ENCODE measurements around the gene ZDHHC11. TPM values are rescaled to one million over a fixed set of nuclear protein-coding genes. Genes with fewer than 3 reads are reported as not detected.

ZDHHC11 gene
- 10.5 and 11.9 TPM in 2 replicates for total RNA-seq

DNA sequence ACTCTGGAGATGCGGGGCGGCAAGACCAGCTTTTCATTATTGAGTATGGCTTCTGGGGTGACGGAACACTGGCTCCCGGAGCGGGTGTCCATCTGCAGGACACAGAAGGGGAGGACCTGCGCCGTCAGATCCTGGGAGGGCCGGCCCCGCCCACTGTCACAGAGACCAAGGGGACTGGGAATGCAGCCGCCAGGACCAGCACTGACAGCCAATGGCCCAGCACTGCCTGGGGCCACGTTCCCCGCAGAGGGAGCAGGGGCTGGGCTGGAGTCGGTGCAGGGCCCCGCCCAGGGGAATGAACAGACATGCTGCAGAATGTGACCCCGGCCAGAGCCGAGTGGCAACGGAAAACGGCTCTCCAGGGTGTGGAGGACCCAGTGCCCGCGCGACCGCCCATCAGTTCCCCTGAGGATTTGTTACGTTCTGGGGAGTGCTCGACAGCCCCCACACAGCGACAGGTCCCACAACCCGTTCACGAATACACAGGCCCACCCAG lies at the start of gene ZDHHC11:
Gene ZDHHC11 (minus strand): TSS at position 476 of the 496 bp plus-strand sequence. CDS start 384 bp downstream, at position 92.
- H3K36me3 Mint-ChIP-seq (ENCODE audit: low read depth): no peaks in the 10 kb centered on the region
- intact Hi-C loops (cut with micrococcal nuclease): no loop called here

DNA sequence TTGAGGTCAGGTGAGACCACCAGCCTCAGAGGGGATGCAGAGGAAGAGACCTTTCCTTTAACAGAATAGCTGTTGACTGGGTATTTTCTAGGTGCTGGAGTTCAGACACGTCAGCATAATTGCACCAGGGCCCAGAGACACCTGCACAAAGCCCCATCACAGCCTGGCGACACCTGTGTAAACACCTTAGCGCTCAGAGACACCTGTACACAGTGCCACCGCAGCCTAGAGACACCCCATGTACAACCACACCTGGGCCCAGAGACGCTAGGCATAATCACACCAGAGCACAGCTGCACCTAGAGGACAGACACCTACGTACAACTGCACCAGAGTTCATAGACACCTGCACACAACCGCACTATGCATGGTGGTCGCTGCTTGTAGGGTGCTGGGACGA lies 42.9 kb upstream of the ZDHHC11 start:
- Mint-ChIP-seq H3K4me1 (ENCODE audit: low read depth) (peaks cover 32% of the 10 kb centered on the region), H3K27me3 (ENCODE audit: low read depth) (no peaks in the 10 kb centered on the region), H3K9me3 (no peaks in the 10 kb centered on the region), H3K4me3 (ENCODE audit: low read depth) (peak overlapping the region; percentile 82), H3K36me3 (ENCODE audit: low read depth) (peaks cover 58% of the 10 kb centered on the region), H3K27ac (peak overlapping the region; percentile 55)
- no peak for DNase-seq (ENCODE audit: low spot score)
- intact Hi-C loops (cut with micrococcal nuclease): no loop called here

More for the DNA sequence above, at the start of gene ZDHHC11:
- no peak for DNase-seq (ENCODE audit: low spot score)
- H3K9me3 Mint-ChIP-seq: no peaks in the 10 kb centered on the region
- no peaks in the 10 kb centered on the region for H3K27me3 Mint-ChIP-seq (ENCODE audit: low read depth)
- H3K4me3 Mint-ChIP-seq (ENCODE audit: low read depth): no peak within 1 kb of the TSS
- no peaks in the 10 kb centered on the region for H3K4me1 Mint-ChIP-seq (ENCODE audit: low read depth)
- no peak within 1 kb of the TSS for H3K27ac Mint-ChIP-seq

DNA sequence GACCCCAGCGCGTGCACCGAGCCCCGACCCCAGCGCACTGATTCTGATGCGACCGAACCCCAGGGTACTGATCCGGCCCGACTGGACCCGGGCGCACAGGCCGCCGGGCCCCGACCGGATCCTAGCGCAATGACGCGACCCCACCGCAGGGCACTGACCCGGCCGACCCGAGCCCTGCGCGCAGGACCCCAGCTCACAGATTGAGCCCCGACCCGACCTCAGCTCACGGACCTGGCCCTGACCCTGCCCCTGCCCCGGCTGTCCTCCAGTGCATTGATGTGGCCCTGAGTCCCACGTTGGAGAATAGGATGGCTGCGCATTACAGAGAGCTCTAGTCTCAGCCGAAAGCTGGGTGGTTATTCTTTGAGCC lies 42.3 kb upstream of the ZDHHC11 start:
- no peaks in the 10 kb centered on the region for H3K9me3 Mint-ChIP-seq
- peak overlapping the region; percentile 55 for H3K27ac Mint-ChIP-seq
- H3K4me1 Mint-ChIP-seq (ENCODE audit: low read depth): peaks cover 32% of the 10 kb centered on the region
- no peaks in the 10 kb centered on the region for H3K27me3 Mint-ChIP-seq (ENCODE audit: low read depth)
- intact Hi-C loops (cut with micrococcal nuclease): no loop called here
- peak overlapping the region; percentile 82 for H3K4me3 Mint-ChIP-seq (ENCODE audit: low read depth)
- H3K36me3 Mint-ChIP-seq (ENCODE audit: low read depth): peaks cover 63% of the 10 kb centered on the region
- no peak for DNase-seq (ENCODE audit: low spot score)

GRCh38 chr5:892394-893136 lies 41.8 kb upstream of the ZDHHC11 start, which contains the start of the genes BRD9 and TRIP13:
BRD9 (minus strand) TSS chr5:892801; CDS start chr5:892657, 144 bp downstream.
TRIP13 (plus strand) TSS chr5:892884; CDS start chr5:892999, 115 bp downstream.
- intact Hi-C loops (cut with micrococcal nuclease): no loop called here
- H3K36me3 Mint-ChIP-seq (ENCODE audit: low read depth): peaks cover 68% of the 10 kb centered on the region
- H3K27ac Mint-ChIP-seq: peak within 1 kb of the TSS; percentile 86
- DNase-seq (ENCODE audit: low spot score): peak; percentile 84
- H3K9me3 Mint-ChIP-seq: no peaks in the 10 kb centered on the region
- peaks cover 32% of the 10 kb centered on the region for H3K4me1 Mint-ChIP-seq (ENCODE audit: low read depth)
- H3K27me3 Mint-ChIP-seq (ENCODE audit: low read depth): no peaks in the 10 kb centered on the region
- H3K4me3 Mint-ChIP-seq (ENCODE audit: low read depth): peak within 1 kb of the TSS; percentile 86

DNA sequence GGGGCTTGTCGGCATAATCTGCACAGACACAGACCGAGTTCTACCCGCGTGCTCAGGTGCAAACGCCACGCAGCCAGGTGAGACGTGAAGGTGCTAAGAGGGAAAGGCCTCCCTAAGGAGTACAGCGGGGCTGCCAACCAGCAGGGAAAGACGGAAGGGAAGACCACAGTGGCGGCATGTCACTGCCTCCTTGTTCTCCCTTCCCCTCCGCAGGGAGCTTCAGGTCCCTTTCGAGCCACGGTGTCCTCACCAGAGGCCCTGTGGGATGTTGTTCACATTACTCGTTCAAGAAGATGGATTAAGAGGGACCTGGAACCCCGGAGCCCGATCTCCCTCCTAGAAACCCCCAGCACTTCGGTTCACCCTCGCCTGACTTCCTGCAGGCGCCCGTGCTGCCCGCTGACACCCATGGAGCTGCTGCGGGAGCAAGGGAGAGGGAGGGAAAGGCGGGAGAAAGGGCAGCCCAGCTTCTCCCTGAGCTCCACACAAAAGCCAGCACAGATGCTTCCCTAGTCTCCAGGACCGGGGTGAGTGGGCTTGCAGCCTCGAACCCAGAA lies 41.1 kb upstream of the ZDHHC11 start:
- Mint-ChIP-seq H3K27me3 (ENCODE audit: low read depth) (no peaks in the 10 kb centered on the region), H3K27ac (peak overlapping the region; percentile 86), H3K36me3 (ENCODE audit: low read depth) (peaks cover 74% of the 10 kb centered on the region), H3K4me1 (ENCODE audit: low read depth) (peaks cover 32% of the 10 kb centered on the region), H3K4me3 (ENCODE audit: low read depth) (peak overlapping the region; percentile 86), H3K9me3 (no peaks in the 10 kb centered on the region)
- no peak for DNase-seq (ENCODE audit: low spot score)
- intact Hi-C loops (cut with micrococcal nuclease): no loop called here

DNA sequence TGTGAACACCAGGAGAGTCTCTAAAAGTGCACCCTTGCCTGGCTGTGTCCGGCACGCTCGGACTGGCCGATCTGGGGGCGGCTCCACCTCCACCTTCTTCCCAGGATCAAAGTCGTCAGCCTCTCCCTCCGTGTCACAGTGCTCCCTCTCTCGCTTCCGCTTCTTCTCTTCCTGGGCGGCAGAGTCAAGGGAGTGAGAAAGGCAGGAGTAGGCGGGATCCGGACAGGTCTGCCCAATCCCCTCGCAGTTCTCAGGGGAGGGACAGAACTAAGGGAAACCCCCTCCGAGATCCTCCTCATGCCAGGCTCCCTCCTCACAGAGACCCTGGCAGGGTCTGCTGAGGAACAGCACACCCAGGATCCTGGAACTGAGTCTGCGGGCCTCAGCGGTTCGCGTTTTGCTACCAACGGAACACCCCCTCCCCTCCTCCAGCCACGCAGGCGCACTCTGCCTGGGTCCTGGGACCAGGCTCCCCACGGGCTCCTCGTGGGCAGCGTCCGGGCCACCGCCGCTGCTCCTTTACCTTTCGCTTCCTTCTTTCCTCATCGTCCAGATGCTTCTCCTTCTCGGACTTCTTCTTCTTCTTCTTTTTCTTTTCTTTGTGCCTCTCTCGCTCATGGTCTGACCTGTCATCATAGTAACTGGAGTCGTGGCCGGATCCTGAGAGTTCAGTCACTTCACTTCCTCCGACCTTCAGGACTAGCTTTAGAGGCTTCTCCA lies 40.5 kb upstream of the ZDHHC11 start:
- intact Hi-C loops (cut with micrococcal nuclease): no loop called here
- Mint-ChIP-seq H3K9me3 (no peaks in the 10 kb centered on the region), H3K27ac (peak overlapping the region; percentile 86), H3K4me3 (ENCODE audit: low read depth) (peak overlapping the region; percentile 86), H3K27me3 (ENCODE audit: low read depth) (no peaks in the 10 kb centered on the region), H3K36me3 (ENCODE audit: low read depth) (peaks cover 75% of the 10 kb centered on the region), H3K4me1 (ENCODE audit: low read depth) (peaks cover 27% of the 10 kb centered on the region)
- DNase-seq (ENCODE audit: low spot score): no peak

DNA sequence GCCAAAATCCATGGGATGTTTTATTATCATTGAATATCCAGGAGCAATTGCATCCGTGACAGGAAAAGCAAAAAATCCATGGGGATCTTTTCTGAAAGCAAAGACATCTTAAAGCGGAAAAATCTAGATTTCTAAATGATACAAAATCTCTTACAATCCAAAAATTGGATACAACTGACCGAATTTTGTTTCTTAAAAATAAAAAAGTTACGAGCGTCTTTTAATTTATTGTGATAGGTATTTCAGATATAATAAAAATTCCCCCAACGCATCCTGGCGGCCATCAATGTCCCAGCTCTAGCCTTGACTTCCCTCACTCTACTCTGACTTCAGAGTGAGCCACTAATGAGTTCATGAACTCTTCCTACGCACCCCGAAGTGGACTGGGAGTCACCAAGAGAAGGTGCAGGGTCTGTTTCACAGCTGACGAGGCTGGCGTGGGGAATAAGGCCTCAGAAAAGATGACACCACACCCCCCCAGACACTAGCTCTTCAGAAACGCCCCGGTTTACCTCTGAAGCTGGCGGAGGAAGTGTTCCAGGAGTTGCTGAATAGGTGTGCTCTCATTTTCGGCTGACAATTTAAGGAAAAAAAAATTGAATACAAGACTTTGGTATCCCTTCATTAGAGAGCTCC lies 38.4 kb upstream of the ZDHHC11 start:
- no peak for DNase-seq (ENCODE audit: low spot score)
- H3K27me3 Mint-ChIP-seq (ENCODE audit: low read depth): no peaks in the 10 kb centered on the region
- peaks cover 20% of the 10 kb centered on the region for H3K4me1 Mint-ChIP-seq (ENCODE audit: low read depth)
- intact Hi-C loops (cut with micrococcal nuclease): no loop called here
- no peak overlapping the region for H3K27ac Mint-ChIP-seq
- peaks cover 80% of the 10 kb centered on the region for H3K36me3 Mint-ChIP-seq (ENCODE audit: low read depth)
- H3K9me3 Mint-ChIP-seq: no peaks in the 10 kb centered on the region
- peak overlapping the region; percentile 26 for H3K4me3 Mint-ChIP-seq (ENCODE audit: low read depth)

DNA sequence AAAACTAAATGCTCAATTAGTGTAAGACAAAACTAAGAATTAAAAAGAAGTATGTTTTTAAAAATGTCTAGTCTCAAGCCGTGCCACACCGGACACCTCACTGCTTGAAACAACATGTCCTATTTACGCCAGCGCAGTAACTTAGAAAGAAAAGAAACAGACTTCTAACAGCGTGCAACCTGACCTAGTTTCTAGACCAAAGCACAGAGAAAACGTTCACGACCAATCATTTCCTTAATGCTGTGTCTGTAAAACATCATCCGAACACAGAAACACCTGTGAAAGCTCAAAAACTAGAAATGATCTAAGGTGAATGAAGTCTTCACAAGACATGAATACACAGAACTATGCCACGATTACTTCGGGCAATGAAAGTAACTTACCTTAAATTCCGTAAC lies 37.9 kb upstream of the ZDHHC11 start:
- Mint-ChIP-seq H3K27me3 (ENCODE audit: low read depth) (no peaks in the 10 kb centered on the region), H3K4me1 (ENCODE audit: low read depth) (peaks cover 15% of the 10 kb centered on the region), H3K27ac (no peak overlapping the region), H3K4me3 (ENCODE audit: low read depth) (no peak overlapping the region), H3K9me3 (no peaks in the 10 kb centered on the region), H3K36me3 (ENCODE audit: low read depth) (peaks cover 83% of the 10 kb centered on the region)
- DNase-seq (ENCODE audit: low spot score): no peak
- intact Hi-C loops (cut with micrococcal nuclease): no loop called here

DNA sequence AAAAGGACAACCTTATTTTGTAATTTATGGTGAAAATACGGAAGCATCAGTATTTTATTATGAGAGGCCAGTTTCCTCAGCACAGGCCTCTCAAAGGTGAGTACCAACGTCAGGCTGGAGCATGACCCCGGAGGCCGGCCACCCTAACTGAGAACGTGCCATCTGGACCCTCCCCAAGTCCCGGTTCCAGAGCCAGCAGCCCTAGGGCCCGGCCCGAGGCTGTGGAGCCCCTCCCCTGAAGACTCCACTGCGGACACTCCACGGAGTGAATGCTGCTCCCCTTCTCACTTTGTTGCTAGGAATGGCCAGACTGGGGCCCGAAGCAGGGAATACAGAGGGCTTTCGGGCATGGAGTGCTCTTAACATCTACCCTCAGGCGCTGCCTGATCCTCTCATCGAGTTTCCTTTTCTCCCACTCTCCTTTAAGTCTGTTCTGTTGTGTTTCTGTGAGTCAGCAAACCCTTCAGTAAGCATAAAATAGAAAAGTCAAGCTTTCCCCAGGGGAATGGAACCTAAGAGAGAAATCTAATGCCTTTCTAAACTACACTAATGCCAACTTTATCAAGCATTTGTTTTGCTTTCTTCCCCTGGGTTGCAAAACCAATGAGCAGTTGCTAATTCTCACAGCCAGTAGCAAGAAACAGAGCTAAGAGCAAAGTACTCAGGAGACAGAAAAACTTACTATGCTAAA lies 37.3 kb upstream of the ZDHHC11 start:
- Mint-ChIP-seq H3K36me3 (ENCODE audit: low read depth) (peaks cover 88% of the 10 kb centered on the region), H3K4me3 (ENCODE audit: low read depth) (no peak overlapping the region), H3K27ac (no peak overlapping the region), H3K27me3 (ENCODE audit: low read depth) (no peaks in the 10 kb centered on the region), H3K9me3 (peaks cover 3% of the 10 kb centered on the region), H3K4me1 (ENCODE audit: low read depth) (peaks cover 12% of the 10 kb centered on the region)
- intact Hi-C loops (cut with micrococcal nuclease): no loop called here
- no peak for DNase-seq (ENCODE audit: low spot score)

GRCh38 chr5:886716-887325 lies 36.0 kb upstream of the ZDHHC11 start:
- peaks cover 97% of the 10 kb centered on the region for H3K36me3 Mint-ChIP-seq (ENCODE audit: low read depth)
- no peak overlapping the region for H3K27ac Mint-ChIP-seq
- H3K27me3 Mint-ChIP-seq (ENCODE audit: low read depth): no peaks in the 10 kb centered on the region
- intact Hi-C loops (cut with micrococcal nuclease): no loop called here
- H3K4me3 Mint-ChIP-seq (ENCODE audit: low read depth): no peak overlapping the region
- peaks cover 11% of the 10 kb centered on the region for H3K9me3 Mint-ChIP-seq
- DNase-seq (ENCODE audit: low spot score): no peak
- H3K4me1 Mint-ChIP-seq (ENCODE audit: low read depth): peaks cover 23% of the 10 kb centered on the region

DNA sequence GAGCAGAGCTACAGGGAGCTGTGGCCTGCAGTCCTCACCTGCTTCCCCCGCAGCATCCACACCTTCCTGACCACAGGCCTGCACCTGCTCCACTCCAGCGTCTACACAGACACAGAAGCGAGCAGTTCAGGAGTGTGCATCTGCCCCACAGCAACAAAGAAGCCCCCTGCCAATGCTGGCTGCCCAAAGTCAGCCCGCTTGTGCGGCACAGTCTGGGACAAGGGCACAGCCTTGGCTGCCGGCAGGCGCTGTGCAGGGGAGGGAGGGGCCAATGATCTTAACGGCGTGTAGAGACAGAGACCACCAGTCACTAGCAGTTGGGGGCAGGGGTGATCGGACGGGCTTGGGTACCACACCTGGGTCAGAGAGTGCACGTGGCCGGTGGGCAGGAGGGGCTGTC lies 35.2 kb upstream of the ZDHHC11 start:
- H3K27ac Mint-ChIP-seq: no peak overlapping the region
- no peak overlapping the region for H3K4me3 Mint-ChIP-seq (ENCODE audit: low read depth)

GRCh38 chr5:885529-885928 lies 34.7 kb upstream of the ZDHHC11 start:
- Mint-ChIP-seq H3K9me3 (peaks cover 11% of the 10 kb centered on the region), H3K27me3 (ENCODE audit: low read depth) (no peaks in the 10 kb centered on the region), H3K4me3 (ENCODE audit: low read depth) (no peak overlapping the region), H3K27ac (no peak overlapping the region), H3K4me1 (ENCODE audit: low read depth) (peaks cover 15% of the 10 kb centered on the region), H3K36me3 (ENCODE audit: low read depth) (peaks cover 97% of the 10 kb centered on the region)
- no peak for DNase-seq (ENCODE audit: low spot score)
- intact Hi-C loops (cut with micrococcal nuclease): no loop called here

More for the DNA sequence above, 35.2 kb upstream of the ZDHHC11 start:
- DNase-seq (ENCODE audit: low spot score): no peak
- Mint-ChIP-seq H3K27me3 (ENCODE audit: low read depth) (no peaks in the 10 kb centered on the region), H3K36me3 (ENCODE audit: low read depth) (peaks cover 97% of the 10 kb centered on the region), H3K4me1 (ENCODE audit: low read depth) (peaks cover 17% of the 10 kb centered on the region), H3K9me3 (peaks cover 11% of the 10 kb centered on the region)
- intact Hi-C loops (cut with micrococcal nuclease): no loop called here

All from activated T-helper 2 cell treated with anti-CD3 and anti-CD28 coated beads, Interferon-gamma antibody, Interleukin-2, Interleukin-4, amounts not matched to agents 10 μg/mL and 5 μg/mL and 100 μg/mL, durations not matched to agents 14 hours and 24 hours and 36 hours (primary cell).